GM18517 (cell line): ENCODE measurements around the gene SYNJ2.
"Not testable (repeated sequence)": the region's sequence is repeated elsewhere in the genome, so short reads cannot be mapped to it uniquely, and the experiment has no call there.

Experiments
- ATAC-seq: cut with Tn5 transposase; IDR thresholded peaks from one replicate; pipeline ENCODE4 v1.9.1; 2021; ENCODE audit warnings: mild to moderate bottlenecking, moderate library complexity; ENCODE audit not compliant: unreplicated experiment

SYNJ2 gene

DNA sequence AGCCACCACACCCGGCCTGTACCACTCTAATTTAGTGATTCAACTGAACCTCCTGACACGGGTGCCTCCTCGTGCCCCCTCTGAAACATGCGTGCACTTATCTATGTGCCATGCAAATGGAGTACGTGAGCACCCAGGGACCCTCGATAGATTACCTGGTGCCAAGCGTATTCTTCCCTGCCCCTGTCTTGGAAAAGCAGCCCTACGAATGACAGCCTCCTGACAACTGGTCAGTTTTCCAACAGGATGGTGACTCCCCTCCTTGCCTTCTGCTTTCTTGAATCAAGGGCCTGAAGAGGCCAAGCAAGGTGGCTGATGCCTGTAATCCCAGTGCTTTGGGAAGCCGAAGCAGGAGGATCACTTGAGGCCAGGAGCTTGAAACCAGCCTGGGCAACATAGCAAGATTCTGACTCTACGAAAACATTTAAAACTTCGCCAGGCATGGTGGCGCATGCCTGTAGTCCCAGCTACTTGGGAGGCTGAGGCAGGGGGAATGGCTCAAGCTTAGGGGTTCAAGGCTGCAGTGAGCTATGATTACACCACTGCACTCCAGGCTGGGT is 25.4 kb upstream of the SYNJ2 start:
- ATAC-seq = no peak

DNA sequence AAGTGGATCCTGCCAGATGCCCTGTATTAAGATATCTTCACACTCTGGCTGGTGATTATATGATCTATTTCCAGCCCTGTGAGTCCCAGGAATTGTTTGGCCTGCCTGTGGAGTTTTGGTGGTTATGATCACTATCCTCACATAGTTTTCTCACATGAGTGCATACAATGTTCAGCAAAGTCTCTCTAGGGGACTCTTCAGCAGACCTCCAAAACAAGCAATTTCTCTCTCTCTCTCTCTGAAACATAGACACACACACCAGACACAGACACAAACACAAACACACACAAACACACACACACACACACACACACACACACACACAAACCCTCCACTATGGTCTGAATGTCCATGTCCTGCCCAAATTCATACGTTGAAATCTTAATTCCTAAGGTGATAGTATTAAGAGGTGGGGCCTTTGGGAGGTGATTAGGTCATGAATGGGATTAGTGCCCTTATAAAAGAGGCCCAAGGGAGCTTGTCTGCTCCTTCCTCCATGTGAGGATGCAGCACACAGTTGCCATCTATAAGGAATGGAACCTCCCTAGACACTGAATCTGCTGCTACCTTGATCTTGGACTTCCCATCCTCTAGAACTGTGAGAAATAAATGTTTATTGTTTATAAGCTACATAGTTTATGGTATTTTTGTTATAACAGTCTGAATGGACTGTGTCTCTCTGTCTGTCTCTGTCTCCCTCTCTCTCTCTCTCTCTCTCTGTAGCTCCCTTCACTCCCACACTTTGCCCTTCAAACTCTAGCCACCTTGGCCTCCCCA is 22.0 kb upstream of the SYNJ2 start:
- no peak for ATAC-seq

DNA sequence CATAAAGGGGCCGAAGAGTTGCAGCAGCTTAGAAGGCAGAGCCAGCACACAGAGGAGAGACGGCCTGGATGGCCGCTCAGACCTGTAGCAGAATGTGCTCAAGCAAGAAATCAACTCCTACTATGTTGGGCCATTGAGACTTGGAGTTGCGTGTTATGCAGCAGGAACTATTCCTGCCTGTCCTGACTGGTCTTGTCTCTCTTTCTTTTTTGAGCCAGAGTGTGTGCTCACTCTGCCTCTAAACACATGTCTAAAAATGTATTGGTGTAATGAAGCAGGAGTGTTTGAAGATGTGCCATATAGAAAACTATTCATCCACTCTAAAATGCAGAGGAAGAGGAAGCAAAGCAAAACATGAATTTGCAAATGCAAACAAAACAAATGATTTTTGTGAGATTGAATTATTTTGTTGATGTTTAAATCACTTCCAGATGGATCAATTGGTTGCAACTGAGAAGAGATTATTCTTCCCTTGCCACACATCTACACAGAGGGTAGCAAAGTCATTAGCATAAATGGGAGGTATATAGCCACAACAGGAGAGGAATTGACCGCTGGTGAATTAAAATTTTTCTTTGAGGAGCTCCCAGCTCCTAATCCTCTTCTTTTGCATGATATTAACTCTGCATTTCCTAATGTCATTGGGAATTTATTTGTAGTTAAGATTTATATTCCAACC is 20.4 kb upstream of the SYNJ2 start:
- ATAC-seq = no peak

DNA sequence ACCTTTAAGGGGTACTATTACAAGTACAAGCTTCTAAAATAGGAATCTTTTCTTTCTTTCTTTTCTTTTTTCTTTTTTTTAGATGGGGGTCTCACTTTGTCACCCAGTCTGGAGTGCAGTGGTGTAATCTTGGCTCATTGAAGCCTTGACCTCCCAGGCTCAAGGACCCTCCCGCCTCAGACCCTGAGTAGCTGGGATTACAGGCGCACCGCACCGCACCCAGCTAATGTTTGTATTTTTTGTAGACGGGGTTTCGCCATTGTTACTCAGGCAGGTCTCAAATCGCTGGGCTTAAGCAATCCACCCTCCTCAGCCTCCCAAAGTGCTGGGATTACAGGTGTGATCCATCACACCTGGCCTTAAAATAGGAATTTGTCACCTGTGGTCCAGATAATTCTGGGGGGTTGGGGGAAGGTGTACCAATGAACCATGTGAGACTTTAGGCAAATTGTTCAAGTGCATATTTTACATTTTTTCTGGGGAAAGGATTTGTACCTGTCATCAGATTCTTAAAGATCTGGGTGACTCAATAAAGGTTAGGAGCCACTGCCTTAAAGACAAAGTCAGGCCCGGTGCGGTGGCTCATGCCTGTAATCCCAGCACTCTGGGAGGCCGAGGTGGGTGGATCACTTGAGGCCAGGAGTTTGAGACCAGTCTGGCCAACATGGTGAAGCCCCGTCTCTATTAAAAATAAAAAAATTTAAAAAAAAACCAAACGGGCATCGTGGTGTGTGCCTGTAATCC is 19.7 kb upstream of the SYNJ2 start:
- ATAC-seq = no peak

DNA sequence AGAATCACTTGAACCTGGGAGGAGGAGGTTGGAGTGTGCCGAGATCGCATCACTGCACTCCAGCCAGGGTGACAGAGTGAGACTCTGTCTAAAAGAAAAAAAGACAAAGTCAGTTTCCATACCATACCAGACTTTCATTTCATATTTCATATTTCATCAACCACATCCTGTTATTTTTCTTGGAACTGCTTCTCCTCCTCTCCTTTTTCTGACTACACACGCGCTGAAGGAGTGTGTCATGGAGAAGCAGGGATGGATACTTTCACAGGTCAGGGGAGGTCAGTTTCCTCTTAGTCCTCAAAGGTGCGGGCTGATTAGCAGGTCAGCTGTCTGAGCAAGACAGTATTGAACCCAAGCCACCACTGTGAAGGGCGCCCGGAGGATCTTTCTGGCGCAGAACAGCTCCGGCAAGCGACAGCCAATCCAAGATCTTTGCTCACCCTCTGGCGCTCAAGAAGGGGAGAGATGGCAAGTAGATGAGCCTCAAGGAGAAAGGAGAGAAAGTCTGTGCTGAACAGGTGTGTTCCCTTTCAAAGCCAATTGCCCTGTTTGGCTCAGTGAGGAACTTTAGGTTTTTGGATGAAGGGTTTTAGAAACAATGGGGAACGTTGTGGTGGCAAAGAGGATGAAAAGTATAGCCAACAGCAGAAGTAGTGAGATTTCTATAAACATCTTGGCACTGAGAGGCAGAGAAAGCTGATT is 18.9 kb upstream of the SYNJ2 start:
- no peak for ATAC-seq

DNA sequence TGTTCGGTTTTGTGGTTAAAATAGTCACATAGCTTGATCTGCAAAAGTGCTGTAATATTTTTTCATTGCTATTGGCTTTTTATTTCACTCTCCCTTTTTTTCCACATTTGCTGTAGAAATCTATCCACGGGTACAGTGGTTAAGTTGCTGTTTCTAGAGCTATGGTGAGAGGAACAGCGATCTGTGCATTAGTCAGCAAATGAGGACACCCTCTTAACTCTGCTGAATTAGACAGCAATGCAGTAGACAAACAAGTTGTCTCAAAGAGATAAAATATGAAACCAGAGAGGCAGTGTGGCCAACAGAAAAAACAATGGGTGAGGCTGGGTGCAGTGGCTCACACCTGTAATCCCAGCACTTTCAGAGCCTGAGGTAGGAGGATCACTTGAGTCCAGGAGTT is 17.6 kb upstream of the SYNJ2 start:
- no peak for ATAC-seq

DNA sequence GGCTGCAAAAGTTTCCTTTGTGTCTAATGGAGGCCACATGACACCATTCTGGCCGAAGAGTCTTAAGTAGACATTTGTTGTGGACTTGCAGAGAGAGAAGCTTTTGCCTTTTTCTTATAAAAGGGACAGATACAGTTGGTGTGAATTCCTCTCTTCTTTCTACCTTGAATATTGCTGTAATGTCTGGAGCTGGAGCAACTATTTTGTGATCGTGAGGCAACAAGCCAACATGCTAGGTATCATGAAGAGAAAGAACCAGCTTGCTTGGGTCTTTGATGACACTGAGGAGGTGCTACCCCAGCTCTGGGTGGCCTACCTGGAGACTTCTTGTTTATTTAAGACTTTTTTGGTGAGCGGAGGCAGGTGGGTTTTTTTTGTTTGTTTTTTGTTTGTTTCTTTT is 16.3 kb upstream of the SYNJ2 start:
- no peak for ATAC-seq

DNA sequence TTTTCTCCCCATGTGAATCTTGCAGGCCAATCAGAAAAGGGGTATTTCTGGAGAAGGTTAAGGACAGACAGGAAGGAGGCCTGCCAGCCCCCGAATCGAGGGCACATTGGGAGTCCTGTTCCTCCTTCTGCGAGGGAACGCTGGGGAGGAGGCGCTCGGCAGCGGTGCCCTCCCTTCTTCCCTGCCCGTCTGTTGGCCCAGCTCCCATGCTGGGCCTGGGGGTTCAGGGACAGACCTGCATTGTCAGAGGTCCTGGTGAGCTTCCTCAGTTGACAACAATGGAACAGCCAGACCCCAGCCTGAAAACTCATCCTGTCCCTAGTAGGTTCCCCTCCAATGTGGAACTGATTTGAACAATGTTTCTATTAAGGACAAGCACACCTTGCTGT is 15.1 kb upstream of the SYNJ2 start:
- ATAC-seq = no peak

DNA sequence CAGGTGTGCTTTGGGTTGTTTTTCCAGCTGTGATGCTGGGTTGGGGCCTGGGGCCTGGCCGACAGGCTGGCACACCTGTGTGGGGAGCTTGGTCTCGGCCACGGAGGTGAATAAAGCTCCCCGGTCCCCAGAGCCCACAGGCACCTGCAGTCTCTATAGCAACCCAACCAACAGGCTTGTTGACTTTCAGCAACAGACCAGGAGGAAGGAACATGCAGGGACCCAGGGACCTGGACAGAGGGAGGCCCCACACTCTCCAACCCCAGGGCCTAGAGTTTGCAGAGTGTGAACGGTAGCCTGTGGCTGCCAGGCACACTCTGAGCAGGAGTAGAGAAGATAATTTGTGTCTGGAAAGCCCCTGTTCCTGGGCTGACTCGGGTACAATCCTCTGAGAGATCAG is 14.6 kb upstream of the SYNJ2 start:
- ATAC-seq = no peak

DNA sequence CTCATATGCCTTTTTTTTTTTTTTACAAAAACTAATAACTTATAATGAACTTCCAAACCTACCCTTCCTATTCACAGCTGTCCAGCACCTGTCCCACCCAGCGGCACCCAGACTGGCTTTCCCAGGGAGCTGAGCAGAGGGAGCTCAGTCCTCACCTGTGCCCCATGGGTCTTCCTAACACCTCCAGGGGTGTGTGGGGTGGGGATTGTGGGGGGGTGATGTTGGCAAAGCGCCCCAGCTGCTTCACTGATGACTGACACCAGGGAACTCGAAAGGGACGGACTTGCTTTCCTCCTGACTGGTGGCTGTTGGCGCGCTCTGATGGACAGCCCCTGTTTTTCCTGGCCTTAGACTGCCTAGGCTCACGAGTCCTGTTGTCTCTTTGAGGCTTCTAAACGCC is 14.2 kb upstream of the SYNJ2 start:
- no peak for ATAC-seq

DNA sequence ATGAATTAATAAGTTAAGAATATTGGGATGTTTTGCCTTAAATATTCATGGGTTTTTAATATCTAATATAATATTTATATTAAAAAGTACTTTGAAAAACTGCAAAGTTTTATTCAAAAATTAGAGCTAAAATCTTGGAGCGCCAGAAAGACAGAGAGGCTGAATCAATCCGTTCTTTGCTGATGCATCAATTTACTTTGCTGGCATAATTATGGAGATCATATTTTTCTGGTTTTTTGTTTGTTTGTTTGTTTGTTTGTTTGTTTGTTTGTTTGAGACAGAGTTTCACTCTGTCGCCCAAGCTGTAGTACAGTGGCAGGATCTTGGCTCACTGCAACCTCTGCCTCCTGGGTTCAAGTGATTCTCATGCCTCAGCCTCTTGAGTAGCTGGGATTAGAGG is 9.5 kb upstream of the SYNJ2 start:
- not testable (repeated sequence) for ATAC-seq

DNA sequence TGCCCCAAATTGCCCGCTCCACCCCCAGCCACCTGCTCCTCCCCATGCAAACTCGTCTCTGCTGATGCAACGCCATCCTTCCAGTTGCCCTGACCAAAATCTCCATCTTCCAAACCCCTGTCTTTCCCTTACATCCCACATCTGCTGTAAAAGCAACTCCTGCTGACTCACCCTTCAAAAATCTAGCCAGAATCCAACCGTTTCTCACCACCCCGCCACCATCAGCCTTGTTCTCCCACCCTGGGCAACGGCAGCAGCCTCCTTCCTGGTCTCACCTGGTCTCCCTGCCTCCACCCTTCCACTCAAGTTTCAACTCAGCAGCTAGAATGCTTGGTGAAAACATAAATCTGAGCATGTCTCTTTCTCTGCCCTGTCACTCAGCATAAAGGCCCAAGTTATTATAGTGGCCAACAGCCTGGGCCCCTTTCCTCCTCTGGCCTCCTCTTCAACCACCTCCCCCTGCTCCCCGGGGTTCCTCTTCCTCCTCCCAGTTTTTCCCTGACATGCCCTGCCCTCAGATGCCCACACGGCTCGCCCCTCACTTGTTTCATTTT is 7.2 kb upstream of the SYNJ2 start:
- ATAC-seq = no peak

DNA sequence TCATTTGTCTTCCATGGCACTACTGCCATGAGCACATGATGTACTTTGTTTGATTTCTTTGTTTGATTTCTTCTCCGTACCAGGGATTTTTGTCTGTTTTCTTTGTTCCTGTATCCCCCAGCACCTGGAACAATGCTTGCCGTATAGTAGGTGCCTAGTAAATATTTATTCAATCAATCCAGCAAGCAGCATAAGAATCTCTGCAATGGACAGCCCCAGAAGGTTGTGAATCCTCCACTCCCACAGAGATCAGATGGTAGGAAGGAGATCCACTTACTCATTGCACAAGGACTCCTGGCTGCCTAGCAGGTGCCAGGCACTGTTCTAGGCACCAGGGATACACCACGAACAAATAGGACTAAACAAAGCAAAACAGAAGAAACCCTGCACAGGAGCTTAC is 6.7 kb upstream of the SYNJ2 start:
- ATAC-seq = no peak

DNA sequence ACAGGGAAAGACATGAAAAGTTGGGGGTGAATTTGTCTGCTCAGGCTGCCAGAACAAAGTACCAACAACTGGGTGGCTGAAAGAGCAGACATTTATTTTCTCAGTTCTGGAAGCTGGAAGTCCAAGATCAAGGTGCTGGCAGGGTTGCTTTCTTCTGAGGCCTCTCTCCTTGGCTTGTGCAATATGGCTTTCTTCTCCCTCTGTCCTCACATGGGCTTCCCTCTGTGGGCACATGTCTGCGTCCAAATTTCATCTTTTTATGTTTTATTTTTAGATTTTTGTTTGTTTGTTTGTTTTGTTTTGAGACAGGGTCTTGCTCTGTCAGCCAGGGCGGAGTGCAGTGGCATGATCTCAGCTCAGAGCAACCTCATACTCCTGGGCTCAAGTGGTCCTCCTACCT is 6.2 kb upstream of the SYNJ2 start:
- ATAC-seq = no peak

DNA sequence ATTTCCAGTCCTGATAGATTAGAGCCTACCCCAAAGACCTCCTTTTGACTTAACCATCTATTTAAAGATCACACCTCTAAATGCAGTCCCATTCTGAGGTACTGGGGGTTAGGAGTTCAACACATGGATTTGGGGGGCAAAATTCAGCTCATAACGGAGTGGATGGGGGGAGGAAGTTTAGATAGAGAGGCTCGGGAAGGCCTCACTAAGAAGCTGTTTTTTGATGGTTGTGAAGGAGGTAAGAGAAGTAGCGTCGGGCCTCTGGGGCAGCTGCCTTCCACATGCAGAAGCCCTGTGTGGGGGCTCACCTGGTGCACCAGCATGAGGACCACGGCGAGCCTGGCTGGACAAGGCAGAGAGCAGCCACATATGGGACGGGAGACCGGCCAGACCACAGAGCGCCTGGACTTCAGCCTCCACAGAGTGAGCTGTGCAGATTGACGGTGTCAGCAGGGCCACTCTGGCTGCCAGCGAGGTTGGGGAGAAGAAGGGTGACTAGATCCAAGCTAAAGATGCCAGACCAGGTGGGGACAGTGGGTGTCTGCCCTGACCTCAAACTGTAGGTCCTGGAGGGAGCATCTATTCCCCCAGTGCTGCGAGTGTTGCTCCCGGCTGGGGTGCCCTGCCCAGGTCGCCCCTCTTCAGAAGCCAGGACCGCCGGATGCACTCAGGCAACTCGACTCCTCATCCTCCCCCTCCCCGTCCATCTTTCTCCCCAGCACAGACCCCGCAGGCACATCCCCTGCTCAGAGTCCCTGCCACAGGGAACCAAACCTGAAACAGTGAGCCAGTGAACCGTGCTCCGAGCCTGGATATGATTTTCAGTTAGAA is 5.1 kb upstream of the SYNJ2 start:
- ATAC-seq = no peak

DNA sequence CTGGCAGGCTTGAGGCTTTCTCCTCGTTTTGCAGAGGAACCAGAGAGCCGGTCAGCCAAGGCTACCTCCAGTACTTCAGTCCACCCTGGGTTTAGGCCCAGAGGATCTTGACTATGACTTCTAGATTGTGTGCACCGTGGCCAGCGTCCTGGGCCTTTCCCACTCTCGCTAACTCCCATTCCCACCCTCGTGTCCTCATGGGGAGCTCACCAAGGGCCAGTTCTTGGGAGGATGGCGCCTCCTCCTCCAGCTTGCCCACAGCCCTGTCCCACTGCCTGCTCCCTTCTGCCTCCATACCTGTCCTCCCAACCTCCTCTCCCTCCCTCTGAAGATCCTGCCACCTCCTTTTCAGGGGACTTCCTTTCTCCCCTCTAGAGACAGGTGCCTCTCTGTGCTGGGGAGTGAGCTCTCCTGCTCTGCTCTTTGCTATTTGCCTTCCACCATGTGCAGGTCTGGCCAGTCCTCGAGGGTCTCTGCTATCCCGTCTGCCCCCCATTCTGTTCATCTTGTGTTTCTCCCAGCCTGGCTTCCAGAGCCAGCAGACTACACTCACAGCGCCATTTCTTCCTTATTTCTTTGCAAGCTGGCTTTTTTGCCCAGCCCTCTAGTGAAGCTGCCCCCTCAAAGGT is 4.4 kb upstream of the SYNJ2 start:
- ATAC-seq = no peak

DNA sequence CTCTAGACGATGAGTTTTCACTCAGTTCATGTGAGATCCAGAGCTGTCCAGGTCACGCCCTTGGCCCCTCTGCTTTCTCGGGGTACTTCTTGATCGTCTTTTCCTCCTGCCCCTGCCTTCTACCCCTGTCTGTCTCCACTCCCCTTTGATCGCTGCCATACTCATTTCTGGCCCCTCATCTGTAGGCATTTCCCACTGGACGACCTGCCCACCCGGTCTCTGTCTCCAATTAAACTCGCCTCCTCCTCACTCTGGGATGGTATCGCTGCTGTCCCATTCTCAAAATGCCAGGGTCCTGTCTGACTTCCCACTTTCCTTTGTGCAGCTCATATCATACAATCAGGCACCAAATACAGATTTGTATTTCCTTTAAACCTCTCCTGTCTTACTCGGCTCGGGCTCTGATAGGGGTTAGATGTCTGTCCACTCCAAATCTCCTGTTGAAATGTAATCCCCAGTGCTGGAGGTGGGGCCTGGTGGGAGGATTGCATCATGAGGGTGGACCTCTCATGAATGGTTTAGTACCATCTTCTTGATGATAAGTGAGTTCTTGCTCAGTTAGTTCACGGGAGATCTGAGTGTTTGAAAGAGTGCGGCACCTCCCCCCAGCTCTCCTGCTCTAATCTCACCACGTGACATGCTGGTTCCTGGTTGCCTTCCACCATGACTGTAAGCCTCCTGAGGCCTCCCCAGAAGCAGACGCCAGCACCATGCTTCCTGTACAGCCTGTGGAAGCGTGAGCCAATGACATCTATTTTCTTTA is 3.5 kb upstream of the SYNJ2 start:
- no peak for ATAC-seq

DNA sequence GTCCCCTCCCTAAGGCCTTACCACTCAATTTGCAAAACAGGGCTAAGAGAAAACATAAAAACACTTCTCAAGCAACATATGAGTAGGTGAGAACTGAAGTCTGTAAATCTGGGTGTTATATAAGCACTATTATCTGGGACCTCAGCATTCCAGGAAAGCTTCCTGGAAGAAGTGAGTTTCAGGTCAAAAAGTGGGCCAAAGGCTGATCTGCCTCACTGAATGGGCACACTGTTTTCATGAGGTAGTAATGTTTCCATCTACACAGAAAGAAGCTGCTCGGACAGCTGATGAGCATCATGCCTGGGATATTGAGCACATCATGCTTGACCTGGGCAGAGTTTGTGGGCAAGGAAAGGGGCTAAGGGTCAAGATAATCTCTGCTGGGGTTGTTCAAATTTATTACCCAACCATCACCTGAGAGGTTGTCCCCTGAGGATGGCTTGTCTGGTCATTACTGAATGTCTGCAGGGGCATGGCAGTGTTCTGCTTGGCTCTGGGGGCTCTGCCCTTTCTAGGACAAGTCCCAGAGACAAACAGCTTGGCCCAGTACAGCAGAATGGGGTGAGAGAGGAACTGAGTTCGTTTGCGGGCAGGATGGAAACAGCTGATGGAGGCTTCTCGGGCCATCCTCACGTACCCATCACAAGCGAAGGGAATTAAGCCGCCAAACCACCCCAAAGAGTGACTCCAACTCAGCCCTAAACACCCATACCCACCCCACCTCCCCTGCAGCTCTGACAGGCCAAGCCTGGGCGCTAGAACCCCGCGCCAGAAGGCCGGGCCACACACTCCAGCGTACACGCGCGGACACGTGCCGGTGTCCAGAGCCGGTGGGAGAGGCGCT is 1.2 kb upstream of the SYNJ2 start:
- peak; percentile 7 for ATAC-seq
